Measurements from ENCODE around the gene RREB1. TPM values are rescaled to one million over a fixed set of nuclear protein-coding genes. Genes with fewer than 3 reads are reported as not detected.

Gene RREB1
- total RNA-seq, 1 donor from 2014 or later: 43.9 TPM

- Mint-ChIP-seq H3K4me1 (ENCODE audit: unreplicated experiment) (peaks cover 74% of the 10 kb centered on the region), H3K27ac (peak overlapping the region; percentile 82), H3K36me3 (peaks cover 7% of the 10 kb centered on the region), H3K27me3 (no peaks in the 10 kb centered on the region), H3K4me3 (peak overlapping the region; percentile 29), H3K9me3 (no peaks in the 10 kb centered on the region)
- no peak for TF ChIP-seq CTCF (conservative IDR thresholded peaks at IDR 0.05)
- DNase-seq (ENCODE audit: extremely low spot score, unreplicated experiment): no peak
Observed at GRCh38 chr6:7150381-7151064, 42.8 kb downstream of the RREB1 start.

GRCh38 chr6:7151381-7151780 lies 43.6 kb downstream of the RREB1 start:
- Mint-ChIP-seq H3K27me3 (no peaks in the 10 kb centered on the region), H3K27ac (peak overlapping the region; percentile 87), H3K4me1 (ENCODE audit: unreplicated experiment) (peaks cover 74% of the 10 kb centered on the region), H3K9me3 (no peaks in the 10 kb centered on the region), H3K36me3 (peaks cover 7% of the 10 kb centered on the region), H3K4me3 (peak overlapping the region; percentile 9)
- DNase-seq (ENCODE audit: extremely low spot score, unreplicated experiment): no peak
- no peak for TF ChIP-seq CTCF (conservative IDR thresholded peaks at IDR 0.05)

GRCh38 chr6:7152462-7152861 lies 44.7 kb downstream of the RREB1 start:
- TF ChIP-seq CTCF (conservative IDR thresholded peaks at IDR 0.05): no peak
- H3K27ac Mint-ChIP-seq: peak overlapping the region; percentile 87
- H3K36me3 Mint-ChIP-seq: peaks cover 7% of the 10 kb centered on the region
- no peaks in the 10 kb centered on the region for H3K9me3 Mint-ChIP-seq
- H3K27me3 Mint-ChIP-seq: no peaks in the 10 kb centered on the region
- DNase-seq (ENCODE audit: extremely low spot score, unreplicated experiment): no peak
- peaks cover 69% of the 10 kb centered on the region for H3K4me1 Mint-ChIP-seq (ENCODE audit: unreplicated experiment)
- H3K4me3 Mint-ChIP-seq: peak overlapping the region; percentile 10

GRCh38 chr6:7153789-7154188 lies 46.0 kb downstream of the RREB1 start:
- no peaks in the 10 kb centered on the region for H3K9me3 Mint-ChIP-seq
- DNase-seq (ENCODE audit: extremely low spot score, unreplicated experiment): no peak
- peaks cover 11% of the 10 kb centered on the region for H3K36me3 Mint-ChIP-seq
- H3K4me1 Mint-ChIP-seq (ENCODE audit: unreplicated experiment): peaks cover 75% of the 10 kb centered on the region
- H3K4me3 Mint-ChIP-seq: peak overlapping the region; percentile 19
- no peaks in the 10 kb centered on the region for H3K27me3 Mint-ChIP-seq
- peak overlapping the region; percentile 74 for H3K27ac Mint-ChIP-seq
- TF ChIP-seq CTCF (conservative IDR thresholded peaks at IDR 0.05): no peak

- Mint-ChIP-seq H3K36me3 (peaks cover 11% of the 10 kb centered on the region), H3K27ac (no peak overlapping the region), H3K9me3 (no peaks in the 10 kb centered on the region), H3K4me3 (peak overlapping the region; percentile 19), H3K27me3 (no peaks in the 10 kb centered on the region), H3K4me1 (ENCODE audit: unreplicated experiment) (peaks cover 83% of the 10 kb centered on the region)
- no peak for DNase-seq (ENCODE audit: extremely low spot score, unreplicated experiment)
- TF ChIP-seq CTCF (conservative IDR thresholded peaks at IDR 0.05): no peak
Observed at GRCh38 chr6:7154341-7155139, 46.8 kb downstream of the RREB1 start.
